Ramos (cell line): Measurements from ENCODE around the gene CPED1.
"Not testable (repeated sequence)": the region's sequence is repeated elsewhere in the genome, so short reads cannot be mapped to it uniquely, and the experiment has no call there.

Source experiments
- in situ Hi-C: fragments of 300-500 bp; cut with MboI; formaldehyde crosslinking; loops from one replicate; pipeline ENCODE4 v1.14.3; 2022; ENCODE audit warnings: low sequenced_read_pairs; ENCODE audit not compliant: unreplicated experiment

CPED1 gene

GRCh38 chr7:120994512-120995410 is 6.2 kb downstream of the CPED1 start:
- in situ Hi-C loops, result no loop called here

DNA sequence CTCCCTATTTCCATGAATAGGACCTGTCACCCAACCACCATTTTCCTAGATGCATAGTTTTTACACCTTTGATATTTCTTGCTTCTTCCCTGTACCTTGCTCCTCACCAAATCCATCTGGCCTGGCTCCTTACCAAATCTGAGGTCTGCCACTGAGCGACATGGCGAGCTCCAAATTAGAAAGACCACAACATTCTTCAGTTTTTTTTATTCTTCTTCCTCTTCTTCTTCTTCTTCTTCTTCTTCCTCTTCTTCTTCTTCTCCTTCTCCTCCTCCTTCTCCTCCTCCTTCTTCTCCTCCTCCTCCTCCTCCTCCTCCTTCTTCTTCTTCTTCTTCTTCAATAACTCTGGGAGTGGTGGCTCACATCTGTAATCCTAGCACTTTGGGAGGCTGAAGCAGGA is 7.1 kb downstream of the CPED1 start:
- in situ Hi-C loops, result no loop called here

GRCh38 chr7:120996333-120996987 is 7.9 kb downstream of the CPED1 start:
- in situ Hi-C loops, result no loop called here

DNA sequence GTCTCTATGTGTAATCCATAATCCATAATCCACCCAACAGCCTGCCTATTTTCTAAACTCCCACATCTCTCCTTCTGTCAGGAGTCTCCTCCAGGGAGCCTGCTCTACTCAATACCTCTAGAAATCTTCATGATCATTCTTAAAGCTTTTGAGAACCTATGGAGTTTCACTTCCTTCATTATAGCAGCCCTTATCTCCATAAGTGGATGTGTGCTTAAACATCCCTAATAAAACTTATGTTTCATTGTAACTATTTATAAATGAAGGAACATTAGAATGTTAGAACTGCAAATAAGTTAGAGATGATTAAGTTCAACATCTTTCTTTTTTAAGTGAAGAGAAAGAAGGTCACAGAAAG is 8.5 kb downstream of the CPED1 start:
- in situ Hi-C loops, result no loop called here

DNA sequence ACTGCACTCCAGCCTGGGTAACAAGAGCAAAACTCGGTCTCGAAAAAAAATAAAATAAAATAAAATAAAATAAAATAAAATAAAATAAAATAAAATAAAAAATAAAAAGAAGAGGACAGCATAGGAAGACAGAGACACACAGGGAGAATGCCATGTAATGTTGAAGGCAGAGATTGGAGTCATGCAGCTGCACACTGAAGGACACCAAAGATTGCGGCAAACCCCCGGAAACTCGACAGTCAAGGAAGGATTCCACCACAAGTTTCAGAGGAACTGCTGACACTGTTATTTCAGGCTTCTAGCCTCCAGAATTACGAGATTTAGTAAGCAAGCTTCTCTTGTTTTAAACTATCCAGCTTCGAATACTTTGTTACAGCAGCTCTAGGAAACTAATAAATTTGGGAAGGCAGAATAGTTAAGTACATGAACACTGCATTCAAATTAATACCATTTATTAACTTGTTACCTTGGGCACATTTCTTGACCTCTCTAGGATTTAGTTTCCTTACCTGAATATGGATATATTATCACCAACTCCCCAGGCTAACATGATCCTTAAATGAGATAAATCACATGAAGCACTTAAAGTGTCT is 9.5 kb downstream of the CPED1 start:
- in situ Hi-C loops, result no loop called here

- in situ Hi-C loops, result no loop called here
Observed at GRCh38 chr7:120998520-120998919, 10.0 kb downstream of the CPED1 start.

DNA sequence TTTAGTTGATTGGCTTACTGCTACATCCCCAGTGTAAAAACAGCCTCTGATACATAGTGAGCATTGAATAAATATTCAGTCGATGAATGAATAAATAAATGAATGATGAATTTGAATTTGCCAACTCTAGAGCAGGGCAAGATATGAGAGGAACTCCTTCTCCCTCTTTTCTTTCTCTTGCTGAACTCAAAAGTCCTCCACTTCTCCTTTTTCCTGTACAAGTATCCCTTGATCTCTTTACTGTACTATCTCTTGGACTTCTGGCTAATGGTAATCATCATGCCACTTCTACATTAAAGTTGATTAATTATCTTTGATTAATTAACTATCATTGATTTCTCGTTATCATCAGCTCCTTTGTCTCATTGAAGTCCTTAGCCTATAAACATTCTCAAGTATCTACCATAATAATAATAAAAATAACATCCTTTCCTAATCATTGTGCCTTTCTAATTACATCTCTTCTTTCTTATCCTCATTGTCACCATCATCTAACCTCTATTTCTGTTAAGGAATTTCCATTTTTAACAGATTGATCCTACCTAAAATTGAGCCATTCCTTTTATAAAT is 10.6 kb downstream of the CPED1 start:
- in situ Hi-C loops, result no loop called here

DNA sequence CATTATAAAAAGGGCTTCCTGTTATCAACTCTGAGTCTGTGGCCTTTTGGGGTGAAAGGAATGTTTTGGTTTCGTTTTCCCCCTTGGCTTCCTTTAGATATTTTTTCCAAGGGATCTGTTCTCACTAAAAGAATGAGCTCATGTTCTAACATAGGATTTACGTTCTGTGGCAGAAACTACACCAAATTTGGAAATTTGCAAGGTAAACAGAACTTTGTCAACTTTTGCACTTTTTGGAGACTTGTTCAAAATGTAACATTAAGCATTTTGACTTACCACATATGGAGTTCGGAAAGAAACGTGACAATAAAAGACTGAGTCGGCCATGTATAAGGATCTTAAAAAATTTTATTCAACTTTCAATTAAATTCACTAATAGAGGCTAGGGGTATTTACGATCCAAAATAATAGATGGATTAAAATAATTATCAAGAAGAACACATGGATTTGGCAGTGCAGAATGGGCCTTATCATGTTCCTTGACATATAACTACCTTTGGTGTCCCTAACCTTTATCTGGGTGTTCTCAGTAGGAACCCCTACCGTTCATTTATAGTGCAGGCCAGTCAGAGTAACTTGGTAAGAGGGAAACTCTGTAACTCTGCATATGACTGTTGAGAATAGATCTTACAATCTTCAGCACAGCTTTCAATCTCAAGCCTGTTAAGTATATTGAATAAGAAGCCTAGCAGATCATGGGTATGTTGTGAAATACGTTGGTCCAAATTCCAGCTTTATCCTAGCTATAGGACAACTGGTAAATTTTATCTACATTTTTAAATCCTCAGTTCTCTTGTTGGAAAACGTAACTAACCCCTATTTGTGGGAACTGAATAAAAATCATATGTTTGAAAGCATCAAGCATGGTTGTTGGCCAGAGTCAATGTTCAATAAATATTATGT is 11.8 kb downstream of the CPED1 start:
- in situ Hi-C loops, result no loop called here

GRCh38 chr7:121001234-121001906 is 12.9 kb downstream of the CPED1 start:
- in situ Hi-C loops, result no loop called here

DNA sequence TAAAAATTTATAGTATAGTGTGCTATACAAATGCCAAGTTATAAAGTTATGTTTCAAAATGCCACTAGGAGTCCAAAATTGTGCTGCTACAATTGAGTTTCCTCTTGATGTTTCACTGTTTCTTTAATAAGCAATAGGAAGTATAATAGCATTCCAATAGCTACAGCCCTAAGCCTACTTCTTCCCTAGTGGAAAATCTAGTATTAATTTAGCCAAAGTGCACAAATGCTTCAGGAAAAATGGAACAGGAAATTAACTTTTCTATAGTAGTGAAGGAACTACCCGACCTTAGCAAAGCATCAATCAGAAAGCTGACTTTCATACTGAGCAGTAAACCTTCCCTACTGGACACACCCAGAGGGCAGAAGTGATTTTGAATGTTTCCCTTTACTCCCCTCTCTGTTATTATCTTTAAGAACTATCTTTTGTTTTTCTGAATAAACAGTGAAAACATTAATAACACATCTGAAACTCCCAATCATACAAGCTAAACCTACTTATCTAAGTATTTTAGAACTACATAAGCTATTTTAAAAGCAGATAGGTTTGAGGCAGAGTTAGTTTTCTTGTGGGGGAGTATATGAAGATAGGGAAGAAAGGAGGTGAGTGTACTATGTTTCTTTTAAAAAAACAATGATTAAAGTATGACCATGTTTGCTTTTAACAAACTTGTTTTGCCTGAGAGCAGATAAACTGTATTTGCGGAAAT is 13.7 kb downstream of the CPED1 start:
- in situ Hi-C loops, result no loop called here

DNA sequence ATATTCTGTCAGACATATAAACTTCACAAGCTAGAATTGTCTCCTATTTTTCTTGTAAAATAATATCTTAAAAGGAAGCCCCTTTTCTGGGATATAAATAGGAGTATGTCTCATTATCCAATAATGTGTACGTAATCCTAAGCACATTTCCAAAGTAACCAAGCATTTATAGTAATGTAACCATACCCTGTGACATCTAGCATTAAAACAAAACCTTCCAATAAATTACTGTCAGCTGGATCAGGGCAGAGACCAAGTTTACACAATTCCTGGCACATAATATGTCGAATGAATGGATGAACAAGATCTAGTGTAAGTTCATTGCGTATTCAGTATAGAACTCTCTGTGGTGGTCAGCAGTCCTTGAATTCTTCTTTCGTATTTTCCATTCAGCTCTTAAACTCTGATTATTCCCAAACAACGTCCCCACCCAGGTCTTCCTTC is 14.3 kb downstream of the CPED1 start:
- in situ Hi-C loops, result no loop called here

DNA sequence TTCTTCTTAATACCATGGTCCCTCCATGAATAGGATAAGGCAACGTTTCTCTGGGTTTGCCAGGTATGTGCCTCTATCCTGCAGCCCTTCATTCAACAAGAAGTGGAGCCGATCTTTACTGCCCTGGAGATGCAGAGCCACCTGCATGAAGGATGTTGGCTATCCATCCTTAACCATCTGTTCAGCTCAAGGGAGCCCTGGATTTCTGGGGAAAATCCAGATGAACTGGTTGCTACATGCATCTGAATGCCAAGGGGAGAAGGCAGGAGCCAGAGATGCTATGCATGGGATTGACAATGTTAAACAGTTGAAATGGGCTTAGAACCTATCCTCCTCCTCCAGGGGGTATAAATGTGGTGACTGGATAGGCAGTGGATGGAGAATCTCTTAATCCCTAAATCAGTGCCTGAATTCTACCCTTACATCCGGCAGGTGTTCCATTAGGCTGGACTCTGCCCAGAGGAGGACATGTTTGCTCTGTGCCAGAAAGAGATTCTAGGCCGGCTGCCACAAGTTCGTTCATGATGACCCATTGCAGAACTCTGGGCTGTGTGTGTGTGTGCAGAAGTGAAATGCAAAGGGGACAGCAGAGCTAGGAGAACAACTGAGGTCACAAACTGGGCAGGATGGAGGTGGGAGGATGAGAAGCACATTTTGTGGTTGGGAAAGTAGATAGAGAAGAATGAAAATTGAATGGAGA is 15.6 kb downstream of the CPED1 start:
- in situ Hi-C loops, result no loop called here

DNA sequence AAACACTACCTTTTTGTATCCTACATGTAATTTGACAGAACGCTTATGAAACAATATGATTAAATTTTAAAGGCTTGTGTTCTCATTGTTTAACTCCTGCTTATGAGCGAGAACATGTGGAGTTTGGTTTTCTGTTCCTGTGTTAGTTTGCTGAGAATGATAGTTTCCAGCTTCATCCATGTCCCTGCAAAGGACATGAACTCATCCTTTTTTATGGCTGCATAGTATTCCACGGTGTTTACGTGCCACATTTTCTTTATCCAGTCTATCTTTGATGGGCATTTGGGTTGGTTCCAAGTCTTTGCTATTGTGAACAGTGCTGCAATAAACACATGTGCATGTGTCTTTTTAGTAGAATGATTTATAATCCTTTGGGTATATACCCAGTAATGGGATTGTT is 16.5 kb downstream of the CPED1 start:
- in situ Hi-C loops, result not testable (repeated sequence)

GRCh38 chr7:121005996-121006584 is 17.6 kb downstream of the CPED1 start:
- in situ Hi-C loops, result no loop called here

DNA sequence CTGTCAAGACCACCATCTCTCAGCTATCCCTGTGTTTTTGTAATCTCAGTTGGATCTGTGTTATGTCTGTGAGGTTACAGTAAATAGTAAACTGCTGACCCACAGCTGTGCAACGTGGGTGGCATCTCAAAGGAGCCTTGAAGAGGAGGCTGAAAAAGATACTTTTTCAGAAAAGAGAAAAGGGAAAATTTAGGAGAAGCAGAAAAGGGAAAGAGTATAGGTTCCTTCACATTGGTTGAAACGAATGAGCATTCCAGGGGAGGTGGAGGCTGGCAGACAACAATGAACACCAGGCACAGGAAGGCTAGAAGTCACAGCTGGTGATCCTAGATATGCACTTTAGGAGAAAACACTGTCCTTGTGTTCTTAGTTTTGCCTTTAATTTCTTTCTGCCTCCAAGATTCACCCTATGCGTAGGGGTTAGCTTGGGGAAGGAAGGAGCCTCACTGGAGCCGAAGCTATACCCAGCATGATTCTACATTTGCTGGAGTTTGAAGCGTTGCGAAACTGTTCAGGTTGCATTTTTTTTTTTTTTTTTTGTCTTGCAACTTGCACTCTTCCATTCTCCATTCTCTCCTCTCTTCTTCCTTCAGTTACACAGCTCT is 18.3 kb downstream of the CPED1 start:
- in situ Hi-C loops, result no loop called here

DNA sequence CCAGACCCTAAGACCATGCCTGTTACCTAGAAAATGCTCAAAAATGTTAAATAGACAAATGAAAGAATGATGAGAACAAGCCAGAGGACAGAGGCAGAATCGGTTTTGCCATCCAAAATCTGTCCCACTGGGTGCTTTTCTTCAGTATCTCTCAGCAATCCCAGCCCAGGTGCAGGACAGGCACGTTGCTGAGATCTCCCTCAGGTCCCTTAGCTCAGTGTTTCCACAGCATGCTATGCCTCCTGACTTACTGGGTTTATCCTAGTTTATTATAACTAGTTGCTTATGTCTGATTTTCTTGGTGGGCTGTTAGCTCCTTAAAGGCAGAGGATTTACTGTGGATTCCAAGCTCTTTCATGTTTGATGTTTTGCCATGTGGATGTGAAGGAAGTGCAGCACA is 20.3 kb downstream of the CPED1 start:
- in situ Hi-C loops, result no loop called here

DNA sequence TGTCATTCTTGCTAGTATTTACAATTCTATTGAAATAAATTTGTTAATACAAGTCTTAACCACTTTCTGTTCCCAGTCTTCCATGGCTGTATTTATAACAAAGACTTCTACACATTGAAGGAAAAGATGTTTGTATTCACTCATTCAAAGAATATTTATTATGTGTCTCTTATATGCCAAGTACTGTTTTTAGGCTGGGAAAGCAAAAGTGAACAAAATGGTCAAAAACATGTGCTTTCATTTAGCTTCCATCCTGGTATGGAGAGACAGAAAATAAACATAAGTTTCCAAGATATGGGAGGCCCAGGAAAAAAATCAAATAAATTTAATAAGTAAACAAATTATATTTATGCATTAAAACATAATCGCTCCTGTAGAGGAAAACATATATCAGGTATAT is 22.9 kb downstream of the CPED1 start:
- in situ Hi-C loops, result no loop called here
